Vagina (tissue), 2 donors: Measurements from ENCODE around the gene CALN1. TPM values are rescaled to one million over a fixed set of nuclear protein-coding genes. Genes with fewer than 3 reads are reported as not detected.
A peak's percentile ranks its signal among the peaks of the same experiment; 100 is the strongest.

ENCODE experiments used
- DNase-seq, 2 donors: peaks; one replicate each; pipeline ENCODE4 v3.0.0-alpha.2; 2017; ENCODE audit errors: extremely low spot score in 2 of 2
- H3K27ac ChIP-seq: fragments of 200-600 bp; sonication (generic); one replicate; pipeline ENCODE4 v1.5.1; 2019
- H3K27me3 ChIP-seq: fragments of 200-600 bp; sonication (generic); one replicate; pipeline ENCODE4 v1.5.1; 2019
- H3K36me3 ChIP-seq, 2 donors: fragments of 200-600 bp; sonication (generic); one replicate each; pipeline ENCODE4 v1.5.1; 2017 to 2019
- H3K4me1 ChIP-seq: fragments of 200-600 bp; sonication (generic); one replicate; pipeline ENCODE4 v1.5.1; 2019
- H3K4me3 ChIP-seq, 2 donors: fragments of 200-600 bp; sonication (generic); 1 replicate in 1 of 2; 2 replicates in 1 of 2; pipeline ENCODE4 v1.5.1; 2016 to 2019
- H3K9me3 ChIP-seq: fragments of 200-600 bp; sonication (generic); one replicate; pipeline ENCODE4 v1.5.1; 2019
- POLR2A ChIP-seq, 2 donors: fragments of 450-650 bp; IDR thresholded peaks; one replicate each; pipeline ENCODE4 v1.6.1; 2017; ENCODE audit warnings: antibody characterized with exemption in 2 of 2, mild to moderate bottlenecking in 2 of 2, moderate library complexity in 2 of 2
- POLR2AphosphoS5 ChIP-seq, 2 donors: sonication (generic); formaldehyde crosslinking; IDR thresholded peaks; one replicate each; pipeline ENCODE4 v1.9.0; 2017; ENCODE audit warnings: antibody characterized with exemption in 2 of 2, mild to moderate bottlenecking in 2 of 2, low read depth in 1 of 2; ENCODE audit not compliant: insufficient read depth in 1 of 2
- intact Hi-C: fragments of 100-400 bp; cut with DNase I; formaldehyde crosslinking; loops from one replicate; pipeline ENCODE4 v1.15.1; 2023
- total RNA-seq: library from RNA; depleted of rRNA; stranded (reverse); fragments of >200 nt; gene quantifications from one replicate; pipeline ENCODE4 v1.2.3, GENCODE V29; 2016
- TF ChIP-seq, protein P1 (sequence below), 3 experiments: fragments of 450-650 bp in 2 of 3; fragments of 200-600 bp in 1 of 3; sonication (generic) in 1 of 3; IDR thresholded peaks; one replicate each; pipeline ENCODE4 v1.5.1; 2017 to 2019; ENCODE audit warnings: antibody characterized with exemption in 3 of 3, mild to moderate bottlenecking in 2 of 3, moderate library complexity in 2 of 3

The CALN1 gene
- total RNA-seq, 1 donor from 2014 or later: 6.9 TPM

DNA sequence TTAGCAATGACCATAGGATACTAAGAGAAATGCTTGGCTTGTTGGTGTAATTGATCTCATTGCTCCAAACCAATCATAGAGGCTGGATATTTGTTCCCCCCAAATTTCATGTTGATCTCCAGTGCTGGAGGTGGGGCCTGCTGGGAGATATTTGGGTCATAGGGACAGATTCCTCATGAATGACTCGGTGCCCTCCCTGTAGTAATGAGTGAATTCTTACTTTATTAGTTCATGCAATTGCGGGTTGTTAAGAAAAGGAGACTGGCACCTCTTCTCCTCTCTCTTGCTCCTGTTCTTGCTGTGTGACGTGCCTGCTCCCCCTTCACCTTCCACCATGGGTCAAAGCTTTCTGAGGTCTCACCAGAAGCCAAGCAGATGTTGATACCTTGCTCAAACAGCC is 630.1 kb downstream of the CALN1 start:
- no peaks in the 10 kb centered on the region for H3K36me3 ChIP-seq
- TF ChIP-seq POLR2A (IDR thresholded peaks at IDR 0.05) (no peak), POLR2AphosphoS5 (IDR thresholded peaks at IDR 0.05; ENCODE audit: insufficient read depth in 1 of 2, low read depth in 1 of 2) (no peak)
- TF ChIP-seq, protein P1, sequence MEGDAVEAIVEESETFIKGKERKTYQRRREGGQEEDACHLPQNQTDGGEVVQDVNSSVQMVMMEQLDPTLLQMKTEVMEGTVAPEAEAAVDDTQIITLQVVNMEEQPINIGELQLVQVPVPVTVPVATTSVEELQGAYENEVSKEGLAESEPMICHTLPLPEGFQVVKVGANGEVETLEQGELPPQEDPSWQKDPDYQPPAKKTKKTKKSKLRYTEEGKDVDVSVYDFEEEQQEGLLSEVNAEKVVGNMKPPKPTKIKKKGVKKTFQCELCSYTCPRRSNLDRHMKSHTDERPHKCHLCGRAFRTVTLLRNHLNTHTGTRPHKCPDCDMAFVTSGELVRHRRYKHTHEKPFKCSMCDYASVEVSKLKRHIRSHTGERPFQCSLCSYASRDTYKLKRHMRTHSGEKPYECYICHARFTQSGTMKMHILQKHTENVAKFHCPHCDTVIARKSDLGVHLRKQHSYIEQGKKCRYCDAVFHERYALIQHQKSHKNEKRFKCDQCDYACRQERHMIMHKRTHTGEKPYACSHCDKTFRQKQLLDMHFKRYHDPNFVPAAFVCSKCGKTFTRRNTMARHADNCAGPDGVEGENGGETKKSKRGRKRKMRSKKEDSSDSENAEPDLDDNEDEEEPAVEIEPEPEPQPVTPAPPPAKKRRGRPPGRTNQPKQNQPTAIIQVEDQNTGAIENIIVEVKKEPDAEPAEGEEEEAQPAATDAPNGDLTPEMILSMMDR (IDR thresholded peaks at IDR 0.05): no peak
- DNase-seq: peak; percentile 11 to 34
- no peaks in the 10 kb centered on the region for H3K27me3 ChIP-seq
- intact Hi-C loops: no loop called here
- H3K4me1 ChIP-seq: no peaks in the 10 kb centered on the region
- no peak overlapping the region for H3K4me3 ChIP-seq
- no peaks in the 10 kb centered on the region for H3K9me3 ChIP-seq
- no peak overlapping the region for H3K27ac ChIP-seq

DNA sequence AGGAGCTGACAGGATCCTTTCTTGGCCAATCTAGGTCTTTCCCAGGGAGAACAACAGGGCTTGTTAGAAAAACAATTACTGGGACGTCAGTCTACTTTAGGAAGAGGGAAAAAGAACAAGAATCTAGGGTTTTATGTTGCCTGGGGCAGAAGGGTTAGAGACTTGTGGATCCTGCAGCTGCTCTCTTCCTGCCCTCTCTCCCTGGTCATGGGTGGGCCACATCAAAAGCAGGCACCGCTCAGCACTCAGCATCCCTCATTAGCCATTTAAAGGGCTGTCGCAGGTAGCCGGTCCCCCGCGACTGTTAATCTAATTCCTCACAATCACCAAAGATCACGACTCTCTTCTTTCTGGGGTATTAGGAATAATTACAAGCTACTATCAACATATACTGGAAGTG is 631.9 kb downstream of the CALN1 start:
- Histone ChIP-seq H3K4me3 (no peak overlapping the region), H3K27me3 (no peaks in the 10 kb centered on the region), H3K4me1 (no peaks in the 10 kb centered on the region), H3K36me3 (no peaks in the 10 kb centered on the region), H3K9me3 (no peaks in the 10 kb centered on the region), H3K27ac (no peak overlapping the region)
- intact Hi-C loops: no loop called here
- DNase-seq: no peak
- no peak for TF ChIP-seq POLR2AphosphoS5 (IDR thresholded peaks at IDR 0.05; ENCODE audit: insufficient read depth in 1 of 2, low read depth in 1 of 2)
- no peak for TF ChIP-seq POLR2A (IDR thresholded peaks at IDR 0.05)
- TF ChIP-seq, protein P1 (IDR thresholded peaks at IDR 0.05): no peak

DNA sequence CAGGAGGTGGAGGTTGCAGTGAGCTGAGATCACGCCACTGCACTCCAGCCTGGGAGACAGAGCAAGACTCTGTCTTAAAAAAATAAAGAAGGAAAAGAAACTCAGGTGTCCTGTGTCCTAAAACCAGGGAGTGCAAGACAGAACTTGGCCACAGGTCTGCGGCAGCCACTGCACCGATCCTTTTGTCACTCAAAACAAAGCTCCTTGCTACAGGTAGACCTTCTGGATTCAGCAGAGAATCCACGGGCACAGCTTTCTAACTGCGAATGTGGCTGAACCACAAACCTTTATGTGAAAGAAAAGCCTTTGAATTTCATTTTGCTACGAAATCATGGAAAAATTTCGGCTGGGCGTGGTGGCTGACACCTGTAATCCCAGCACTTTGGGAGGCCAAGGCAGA is 634.9 kb downstream of the CALN1 start:
- no peak for TF ChIP-seq POLR2A (IDR thresholded peaks at IDR 0.05)
- TF ChIP-seq, protein P1 (IDR thresholded peaks at IDR 0.05): no peak
- no peak for TF ChIP-seq POLR2AphosphoS5 (IDR thresholded peaks at IDR 0.05; ENCODE audit: insufficient read depth in 1 of 2, low read depth in 1 of 2)
- Histone ChIP-seq H3K27ac (no peak overlapping the region), H3K27me3 (no peaks in the 10 kb centered on the region), H3K9me3 (no peaks in the 10 kb centered on the region), H3K4me1 (no peaks in the 10 kb centered on the region), H3K36me3 (no peaks in the 10 kb centered on the region), H3K4me3 (no peak overlapping the region)
- intact Hi-C loops: no loop called here
- no peak for DNase-seq

DNA sequence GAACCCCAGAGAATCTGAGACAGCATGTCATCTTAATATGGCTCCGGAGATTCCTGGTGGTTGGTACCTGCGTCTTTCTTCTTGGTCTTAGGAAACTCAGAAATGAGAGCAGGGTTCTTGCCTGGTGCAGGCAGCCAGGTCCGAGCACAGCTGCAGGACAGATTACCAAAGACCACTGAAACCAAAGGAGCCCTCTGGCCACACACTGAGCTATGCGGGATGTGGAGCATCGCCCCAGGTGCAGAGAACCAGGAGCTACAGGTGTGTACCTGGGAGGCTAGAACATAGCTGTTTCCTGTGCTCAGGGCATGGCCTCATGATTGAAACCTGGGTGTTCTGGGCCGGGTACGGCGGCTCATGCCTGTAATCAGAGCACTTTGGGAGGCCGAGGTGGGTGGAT is 635.4 kb downstream of the CALN1 start:
- H3K4me1 ChIP-seq: no peaks in the 10 kb centered on the region
- TF ChIP-seq POLR2AphosphoS5 (IDR thresholded peaks at IDR 0.05; ENCODE audit: insufficient read depth in 1 of 2, low read depth in 1 of 2) (no peak), POLR2A (IDR thresholded peaks at IDR 0.05) (no peak)
- TF ChIP-seq, protein P1 (IDR thresholded peaks at IDR 0.05): no peak
- intact Hi-C loops: no loop called here
- no peaks in the 10 kb centered on the region for H3K27me3 ChIP-seq
- H3K27ac ChIP-seq: no peak overlapping the region
- no peak for DNase-seq
- no peak overlapping the region for H3K4me3 ChIP-seq
- no peaks in the 10 kb centered on the region for H3K9me3 ChIP-seq
- no peaks in the 10 kb centered on the region for H3K36me3 ChIP-seq

DNA sequence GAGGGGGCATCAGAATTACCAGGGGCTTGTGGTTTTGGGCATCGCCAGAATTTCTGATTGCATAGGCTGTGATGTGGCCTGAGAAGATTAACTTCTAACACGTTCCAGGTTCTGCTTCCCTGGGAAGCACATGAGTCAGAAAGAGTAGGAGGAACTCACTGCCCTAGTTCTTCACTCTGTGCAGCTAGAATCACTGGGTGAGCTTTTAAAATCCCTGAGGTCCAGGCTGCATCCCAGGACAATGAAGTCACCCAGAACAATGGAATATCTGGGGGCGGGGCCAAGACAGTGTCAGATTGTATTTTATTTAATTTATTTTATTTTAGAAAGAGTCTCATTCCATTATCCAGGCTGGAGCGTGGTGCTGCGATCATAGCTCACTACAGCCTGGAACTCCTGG is 636.5 kb downstream of the CALN1 start:
- no peaks in the 10 kb centered on the region for H3K9me3 ChIP-seq
- intact Hi-C loops: no loop called here
- no peak for TF ChIP-seq POLR2A (IDR thresholded peaks at IDR 0.05)
- TF ChIP-seq POLR2AphosphoS5 (IDR thresholded peaks at IDR 0.05; ENCODE audit: insufficient read depth in 1 of 2, low read depth in 1 of 2): no peak
- TF ChIP-seq, protein P1 (IDR thresholded peaks at IDR 0.05): no peak

More for the DNA sequence above, 636.5 kb downstream of the CALN1 start:
- Histone ChIP-seq H3K27ac (no peak overlapping the region), H3K4me3 (no peak overlapping the region), H3K27me3 (no peaks in the 10 kb centered on the region), H3K36me3 (no peaks in the 10 kb centered on the region), H3K4me1 (no peaks in the 10 kb centered on the region)
- DNase-seq: no peak
